Cardiac septum (tissue), 1 donor: ENCODE data around the gene MAP3K21. TPM values are rescaled to one million over a fixed set of nuclear protein-coding genes. Genes with fewer than 3 reads are reported as not detected.

ENCODE experiments used
- DNase-seq: peaks from one replicate; pipeline ENCODE4 v3.0.0-alpha.2; 2020; ENCODE audit warnings: low spot score
- intact Hi-C: fragments of 100-400 bp; cut with DNase I; formaldehyde crosslinking; loops from one replicate; pipeline ENCODE4 v1.14.0; 2022
- total RNA-seq: library from RNA; stranded (reverse); fragmentation: NEBNext Ultra II Directional; extraction: Animal tissue kit (Norgen Biotek cat#: 25700); gene quantifications from one replicate; pipeline ENCODE4 v1.2.1, GENCODE V29; 2021
- donor health status: DM: no; HTN: no; CAD: no.

The MAP3K21 gene
- total RNA-seq, 1 donor from 2014 or later = 0.27 TPM

- DNase-seq = no peak
- intact Hi-C loops = no loop called here
These were observed 49.0 kb downstream of the MAP3K21 start for GRCh38 chr1:233376382-233377110.

- no peak for DNase-seq
- intact Hi-C loops = no loop called here
These were observed 52.4 kb downstream of the MAP3K21 start for GRCh38 chr1:233379869-233380438.

GRCh38 chr1:233381806-233382205 is 54.3 kb downstream of the MAP3K21 start:
- intact Hi-C loops = no loop called here
- DNase-seq = no peak

- DNase-seq = no peak
- intact Hi-C loops = no loop called here
These were observed 56.5 kb downstream of the MAP3K21 start for GRCh38 chr1:233383984-233384383.

- no peak for DNase-seq
- intact Hi-C loops = no loop called here
These were observed 58.8 kb downstream of the MAP3K21 start for GRCh38 chr1:233386336-233386735.

GRCh38 chr1:233387585-233387984 is 60.1 kb downstream of the MAP3K21 start:
- no peak for DNase-seq
- intact Hi-C loops = no loop called here

GRCh38 chr1:233389169-233389568 is 61.6 kb downstream of the MAP3K21 start:
- DNase-seq = no peak
- intact Hi-C loops = no loop called here

- DNase-seq = no peak
- intact Hi-C loops = no loop called here
These were observed 62.4 kb downstream of the MAP3K21 start for GRCh38 chr1:233389893-233390292.

GRCh38 chr1:233390842-233391737 is 63.6 kb downstream of the MAP3K21 start:
- no peak for DNase-seq
- intact Hi-C loops = no loop called here

GRCh38 chr1:233393084-233393840 is 65.7 kb downstream of the MAP3K21 start:
- intact Hi-C loops = no loop called here
- no peak for DNase-seq

GRCh38 chr1:233393926-233394680 is 66.6 kb downstream of the MAP3K21 start:
- no peak for DNase-seq
- intact Hi-C loops = no loop called here

GRCh38 chr1:233394860-233395717 is 67.6 kb downstream of the MAP3K21 start:
- intact Hi-C loops = no loop called here
- no peak for DNase-seq

GRCh38 chr1:233395863-233396646 is 68.5 kb downstream of the MAP3K21 start:
- DNase-seq = no peak

GRCh38 chr1:233406339-233406960 is 78.9 kb downstream of the MAP3K21 start:
- no peak for DNase-seq
- intact Hi-C loops = no loop called here

More at GRCh38 chr1:233395863-233396646, 68.5 kb downstream of the MAP3K21 start:
- intact Hi-C loops = no loop called here

- DNase-seq = no peak
- intact Hi-C loops = no loop called here
These were observed 79.6 kb downstream of the MAP3K21 start for GRCh38 chr1:233406994-233407631.

GRCh38 chr1:233409540-233409939 is 82.0 kb downstream of the MAP3K21 start:
- intact Hi-C loops = no loop called here
- no peak for DNase-seq
